ENCODE data around the gene KCTD1. TPM values are rescaled to one million over a fixed set of nuclear protein-coding genes. Genes with fewer than 3 reads are reported as not detected.

The KCTD1 gene
- total and polyA plus RNA-seq, 4 experiments from 2014 or later = 0.34 to 3.4 (median 2.8) TPM; not detected in 1

- no peaks in the 10 kb centered on the region for H3K36me3 ChIP-seq (ENCODE audit: insufficient read depth, low read length)
Measured at GRCh38 chr18:26556573-26556972, 8.2 kb upstream of the KCTD1 start.

GRCh38 chr18:26555804-26556553, 7.6 kb upstream of the KCTD1 start:
- Histone ChIP-seq H3K9me3 (ENCODE audit: control insufficient read depth in 1 of 2, low read length in 2 of 2) (no peaks in the 10 kb centered on the region), H3K27me3 (ENCODE audit: insufficient read depth, low read length) (peaks cover 17% of the 10 kb centered on the region), H3K4me3 (ENCODE audit: low read length in 2 of 2) (no peak overlapping the region), H3K4me1 (ENCODE audit: insufficient read depth, low read length) (peaks cover 5% of the 10 kb centered on the region), H3K27ac (ENCODE audit: low read depth, low read length) (no peak overlapping the region), H3K36me3 (ENCODE audit: insufficient read depth, low read length) (no peaks in the 10 kb centered on the region)
- no peak overlapping the region for H3K27ac Mint-ChIP-seq
- H3K27me3 Mint-ChIP-seq = peaks cover 29 to 34% of the 10 kb centered on the region in 2 donors
- intact Hi-C loops (cut with micrococcal nuclease) = no loop called here
- H3K36me3 Mint-ChIP-seq = no peaks in the 10 kb centered on the region
- peaks cover 0 to 13% (median 4%) of the 10 kb centered on the region in 4 donors for H3K4me1 Mint-ChIP-seq
- no peaks in the 10 kb centered on the region for H3K9me3 Mint-ChIP-seq
- no peak overlapping the region for H3K4me3 Mint-ChIP-seq
- ChIA-PET CTCF (ENCODE audit: partially characterized antibody) (interaction anchor here (0.7 kb wide), 1 partner anchor 12 kb away, joined by 3 read pairs; no protein-coding TSS in a partner anchor), POLR2A (ENCODE audit: partially characterized antibody) (no interaction called here)
- no peak for DNase-seq

More at GRCh38 chr18:26556573-26556972, 8.2 kb upstream of the KCTD1 start:
- H3K27me3 ChIP-seq (ENCODE audit: insufficient read depth, low read length) = peaks cover 12% of the 10 kb centered on the region
- no peak overlapping the region for H3K27ac ChIP-seq (ENCODE audit: low read depth, low read length)
- ChIA-PET POLR2A (ENCODE audit: partially characterized antibody) (no interaction called here), CTCF (ENCODE audit: partially characterized antibody) (no interaction called here)
- no peaks in the 10 kb centered on the region for H3K4me1 ChIP-seq (ENCODE audit: insufficient read depth, low read length)
- Mint-ChIP-seq H3K27ac (no peak overlapping the region), H3K4me1 (peaks cover 0 to 8% (median 1%) of the 10 kb centered on the region in 4 donors), H3K4me3 (no peak overlapping the region), H3K27me3 (peaks cover 30 to 36% of the 10 kb centered on the region in 2 donors), H3K36me3 (no peaks in the 10 kb centered on the region), H3K9me3 (no peaks in the 10 kb centered on the region)
- intact Hi-C loops (cut with micrococcal nuclease) = no loop called here
- H3K4me3 ChIP-seq (ENCODE audit: low read length in 2 of 2) = no peak overlapping the region
- H3K9me3 ChIP-seq (ENCODE audit: control insufficient read depth in 1 of 2, low read length in 2 of 2) = no peaks in the 10 kb centered on the region
- no peak for DNase-seq

- Histone ChIP-seq H3K27me3 (ENCODE audit: insufficient read depth, low read length) (peaks cover 17% of the 10 kb centered on the region), H3K4me3 (ENCODE audit: low read length in 2 of 2) (no peak overlapping the region), H3K27ac (ENCODE audit: low read depth, low read length) (no peak overlapping the region), H3K9me3 (ENCODE audit: control insufficient read depth in 1 of 2, low read length in 2 of 2) (no peaks in the 10 kb centered on the region), H3K4me1 (ENCODE audit: insufficient read depth, low read length) (peaks cover 19% of the 10 kb centered on the region), H3K36me3 (ENCODE audit: insufficient read depth, low read length) (no peaks in the 10 kb centered on the region)
- ChIA-PET POLR2A (ENCODE audit: partially characterized antibody) (no interaction called here), CTCF (ENCODE audit: partially characterized antibody) (no interaction called here)
- Mint-ChIP-seq H3K4me1 (peaks cover 0 to 16% (median 7%) of the 10 kb centered on the region in 4 donors), H3K27me3 (peaks cover 36 to 37% of the 10 kb centered on the region in 2 donors), H3K36me3 (no peaks in the 10 kb centered on the region), H3K4me3 (peak overlapping the region in 1 of 8 donors; percentile 60), H3K27ac (no peak overlapping the region), H3K9me3 (peaks cover 0 to 3% (median 0%) of the 10 kb centered on the region in 8 donors)
- DNase-seq = no peak
- intact Hi-C loops (cut with micrococcal nuclease) = no loop called here
Measured at GRCh38 chr18:26553943-26554342, 5.6 kb upstream of the KCTD1 start.

- ChIA-PET CTCF (ENCODE audit: partially characterized antibody) (no interaction called here), POLR2A (ENCODE audit: partially characterized antibody) (no interaction called here)
- H3K4me3 Mint-ChIP-seq = peak overlapping the region in 4 of 8 donors; percentile 17 to 70 (median 46)
- H3K27me3 Mint-ChIP-seq = peaks cover 34 to 37% of the 10 kb centered on the region in 2 donors
- Histone ChIP-seq H3K27ac (ENCODE audit: low read depth, low read length) (no peak overlapping the region), H3K27me3 (ENCODE audit: insufficient read depth, low read length) (peaks cover 17% of the 10 kb centered on the region), H3K4me1 (ENCODE audit: insufficient read depth, low read length) (peaks cover 19% of the 10 kb centered on the region), H3K4me3 (ENCODE audit: low read length in 2 of 2) (no peak overlapping the region), H3K36me3 (ENCODE audit: insufficient read depth, low read length) (no peaks in the 10 kb centered on the region), H3K9me3 (ENCODE audit: control insufficient read depth in 1 of 2, low read length in 2 of 2) (no peaks in the 10 kb centered on the region)
- peaks cover 0 to 1% of the 10 kb centered on the region in 2 donors for H3K36me3 Mint-ChIP-seq
- peaks cover 0 to 3% (median 0%) of the 10 kb centered on the region in 8 donors for H3K9me3 Mint-ChIP-seq
- DNase-seq = no peak
- H3K27ac Mint-ChIP-seq = no peak overlapping the region
- intact Hi-C loops (cut with micrococcal nuclease) = no loop called here
- H3K4me1 Mint-ChIP-seq = peaks cover 0 to 25% (median 7%) of the 10 kb centered on the region in 4 donors
Measured at GRCh38 chr18:26551695-26552081, 3.3 kb upstream of the KCTD1 start.

- intact Hi-C loops (cut with micrococcal nuclease) = no loop called here
- Mint-ChIP-seq H3K4me3 (peak overlapping the region in 5 of 8 donors; percentile 22 to 70 (median 40)), H3K36me3 (peaks cover 0 to 1% of the 10 kb centered on the region in 2 donors), H3K9me3 (peaks cover 0 to 3% (median 0%) of the 10 kb centered on the region in 8 donors), H3K4me1 (peaks cover 5 to 30% (median 13%) of the 10 kb centered on the region in 4 donors), H3K27ac (no peak overlapping the region), H3K27me3 (peaks cover 33 to 34% of the 10 kb centered on the region in 2 donors)
- Histone ChIP-seq H3K4me1 (ENCODE audit: insufficient read depth, low read length) (peaks cover 24% of the 10 kb centered on the region), H3K27ac (ENCODE audit: low read depth, low read length) (no peak overlapping the region), H3K4me3 (ENCODE audit: low read length in 2 of 2) (no peak overlapping the region), H3K36me3 (ENCODE audit: insufficient read depth, low read length) (no peaks in the 10 kb centered on the region), H3K27me3 (ENCODE audit: insufficient read depth, low read length) (peaks cover 17% of the 10 kb centered on the region), H3K9me3 (ENCODE audit: control insufficient read depth in 1 of 2, low read length in 2 of 2) (no peaks in the 10 kb centered on the region)
- ChIA-PET CTCF (ENCODE audit: partially characterized antibody) (no interaction called here), POLR2A (ENCODE audit: partially characterized antibody) (no interaction called here)
- DNase-seq = no peak
Measured at GRCh38 chr18:26550998-26551694, 2.8 kb upstream of the KCTD1 start.

- no peak overlapping the region for H3K27ac Mint-ChIP-seq
- no peaks in the 10 kb centered on the region for H3K36me3 ChIP-seq (ENCODE audit: insufficient read depth, low read length)
- H3K4me3 Mint-ChIP-seq = peak overlapping the region; percentile 69 to 82 (median 74)
- H3K9me3 Mint-ChIP-seq = peaks cover 0 to 6% (median 0%) of the 10 kb centered on the region in 8 donors
- peaks cover 12 to 44% (median 24%) of the 10 kb centered on the region in 4 donors for H3K4me1 Mint-ChIP-seq
- DNase-seq = peak in 3 of 5 donors; percentile 9 to 16 (median 11)
- H3K9me3 ChIP-seq (ENCODE audit: control insufficient read depth in 1 of 2, low read length in 2 of 2) = no peaks in the 10 kb centered on the region
- H3K4me3 ChIP-seq (ENCODE audit: low read length in 2 of 2) = peak overlapping the region in 1 of 2 donors; percentile 42
- ChIA-PET CTCF (ENCODE audit: partially characterized antibody) (no interaction called here), POLR2A (ENCODE audit: partially characterized antibody) (no interaction called here)
- peaks cover 27 to 33% of the 10 kb centered on the region in 2 donors for H3K27me3 Mint-ChIP-seq
- no peak overlapping the region for H3K27ac ChIP-seq (ENCODE audit: low read depth, low read length)
- H3K4me1 ChIP-seq (ENCODE audit: insufficient read depth, low read length) = peaks cover 41% of the 10 kb centered on the region
- H3K36me3 Mint-ChIP-seq = peaks cover 0 to 1% of the 10 kb centered on the region in 2 donors
- peaks cover 17% of the 10 kb centered on the region for H3K27me3 ChIP-seq (ENCODE audit: insufficient read depth, low read length)
- intact Hi-C loops (cut with micrococcal nuclease) = loop anchor here (5.0 kb wide), 1 partner anchor 457 kb away; the partner anchor contains the start of gene SS18
Measured at GRCh38 chr18:26549263-26550094, 1.1 kb upstream of the KCTD1 start.
